Endothelial cell of hepatic sinusoid (primary cell): ENCODE measurements around the gene SLC16A12.
"Not testable (repeated sequence)": the region's sequence is repeated elsewhere in the genome, so short reads cannot be mapped to it uniquely, and the experiment has no call there.

Experiments used
- in situ Hi-C: cut with HindIII; loops from 2 replicates; pipeline ENCODE4 v1.10.0; 2017; ENCODE audit warnings: low sequenced_read_pairs

Gene SLC16A12

DNA sequence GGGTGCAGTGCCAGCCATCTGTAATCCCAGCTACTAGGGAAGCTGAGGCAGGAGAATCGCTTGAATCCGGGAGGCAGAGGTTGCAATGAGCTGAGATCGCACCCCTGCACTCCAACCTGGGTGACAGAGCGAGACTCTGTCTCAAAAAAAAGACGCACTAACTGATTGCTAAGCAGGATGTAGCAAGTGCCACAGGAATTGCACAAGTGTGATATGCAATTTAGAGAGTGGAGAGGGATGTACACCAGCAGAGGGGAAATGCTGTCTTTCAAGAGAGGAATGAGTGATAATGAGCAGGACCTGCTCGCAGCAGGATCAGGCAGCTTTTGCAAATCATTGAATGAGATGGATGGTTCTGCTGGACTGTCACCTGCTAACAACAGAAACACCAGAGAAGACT, 13.3 kb upstream of the SLC16A12 start:
- in situ Hi-C loops = no loop called here

DNA sequence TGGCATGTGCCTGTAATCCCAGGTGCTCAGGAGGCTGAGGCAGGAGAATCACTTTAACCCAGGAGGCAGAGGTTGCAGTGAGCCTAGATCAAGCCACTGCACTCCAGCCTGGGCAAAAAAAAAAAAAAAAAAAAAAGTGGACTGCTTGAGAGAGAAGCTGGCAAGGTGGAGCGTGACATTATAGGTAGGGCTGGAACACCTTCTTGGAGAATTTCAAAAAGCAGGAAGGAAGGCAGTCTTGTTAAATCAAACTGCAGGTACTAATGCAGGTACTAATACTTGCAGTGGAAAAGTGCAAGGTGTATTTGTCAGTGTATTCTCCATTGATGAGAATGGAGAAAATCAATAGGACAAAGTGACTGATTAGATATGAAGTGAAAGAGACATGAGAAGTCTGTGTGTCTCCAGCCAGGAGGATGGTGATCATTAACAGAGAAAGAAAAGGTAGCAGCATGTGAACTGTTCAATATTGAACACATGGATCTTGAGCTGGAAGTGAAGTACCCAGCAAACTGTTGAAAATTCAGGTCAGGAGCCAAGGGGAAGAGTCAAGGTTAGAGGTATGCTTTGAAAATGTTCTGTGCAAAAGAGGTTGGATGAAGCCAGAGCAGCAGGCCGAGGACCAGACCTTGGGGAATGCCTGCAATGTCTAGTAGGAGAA, 12.6 kb upstream of the SLC16A12 start:
- in situ Hi-C loops = no loop called here

- in situ Hi-C loops = not testable (repeated sequence)
Measured at GRCh38 chr10:89546651-89547050, 11.3 kb upstream of the SLC16A12 start.

DNA sequence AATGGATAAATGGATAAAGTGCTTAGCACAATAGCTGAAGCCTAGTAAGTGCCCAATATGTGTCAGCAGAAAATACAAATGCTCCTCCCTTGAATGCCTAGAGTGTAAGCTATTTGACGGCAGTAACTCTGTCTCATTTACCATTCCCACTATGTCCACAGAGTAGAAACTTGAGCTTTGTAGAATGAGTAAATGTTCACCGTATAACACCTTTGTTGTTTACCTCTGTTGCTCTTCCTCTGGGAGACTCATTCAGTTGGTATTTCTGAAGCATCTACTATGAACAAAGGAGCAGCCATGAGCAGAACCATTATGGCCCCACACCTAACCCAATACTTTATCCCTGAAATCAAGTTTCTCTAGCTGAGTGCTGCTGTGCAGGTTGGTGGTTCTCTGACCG, 8.4 kb upstream of the SLC16A12 start:
- in situ Hi-C loops = no loop called here

GRCh38 chr10:89540420-89540949, 5.1 kb upstream of the SLC16A12 start:
- in situ Hi-C loops = no loop called here

DNA sequence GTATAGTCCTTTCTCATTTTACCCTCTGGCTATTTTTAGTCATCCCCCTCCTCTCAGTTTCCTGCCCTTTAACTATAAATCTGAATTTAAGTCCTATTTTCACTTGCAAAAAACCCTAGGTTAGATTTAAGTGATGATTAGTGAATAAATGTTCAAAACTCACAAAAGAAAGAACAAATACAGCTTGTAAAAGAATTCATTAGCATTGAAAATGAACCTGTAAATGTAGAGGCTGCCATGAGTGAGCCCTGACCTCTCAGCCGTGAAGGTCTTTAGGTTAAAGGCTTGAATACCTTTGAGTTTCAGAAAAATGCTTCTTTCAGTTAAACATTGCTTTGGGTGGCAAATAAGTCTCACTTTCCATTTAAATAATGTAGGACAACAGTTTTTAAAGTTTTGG, 2.0 kb upstream of the SLC16A12 start:
- in situ Hi-C loops = no loop called here

GRCh38 chr10:89536013-89536354, 590 bp upstream of the SLC16A12 start:
- in situ Hi-C loops = no loop called here

- in situ Hi-C loops = no loop called here
Measured at GRCh38 chr10:89534826-89535166, 598 bp downstream of the SLC16A12 start.

- in situ Hi-C loops = no loop called here
Measured at GRCh38 chr10:89532476-89532875, 2.9 kb downstream of the SLC16A12 start.

DNA sequence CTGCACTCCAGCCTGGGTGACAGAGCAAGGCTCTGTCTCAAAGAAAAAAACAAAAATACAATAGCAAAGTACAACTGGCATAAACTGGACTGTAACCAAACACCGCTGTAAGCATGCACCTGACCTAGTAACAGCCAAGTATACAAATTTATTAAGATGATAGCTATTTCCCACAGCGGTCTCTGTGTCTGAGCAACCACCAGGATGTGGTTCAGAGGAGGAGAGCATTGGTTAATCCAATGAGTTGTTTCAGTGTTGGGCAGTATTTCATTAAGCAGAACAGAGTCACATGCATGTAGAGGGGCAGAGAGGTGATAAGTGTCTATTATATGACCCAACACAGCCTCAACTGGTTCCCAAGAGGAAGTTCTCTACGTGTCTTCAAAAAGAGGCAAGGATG, 4.0 kb downstream of the SLC16A12 start:
- in situ Hi-C loops = no loop called here

DNA sequence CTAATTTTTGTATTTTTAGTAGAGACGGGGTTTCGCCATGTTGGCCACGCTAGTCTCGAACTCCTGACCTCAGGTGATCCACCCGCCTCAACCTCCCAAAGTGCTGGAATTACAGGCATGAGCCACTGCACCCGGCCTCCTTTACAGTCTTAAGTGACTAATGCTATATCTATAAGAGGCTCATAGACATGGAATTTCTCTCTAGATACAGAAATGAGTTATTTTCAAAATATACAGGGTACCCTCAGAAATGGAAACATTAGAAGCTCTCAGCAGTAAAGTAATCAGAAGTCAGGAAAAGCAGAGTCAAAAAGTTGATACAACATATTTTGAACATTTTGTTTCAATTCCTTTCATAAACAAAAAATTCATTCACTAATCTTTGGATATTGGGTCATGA, 5.7 kb downstream of the SLC16A12 start:
- in situ Hi-C loops = not testable (repeated sequence)

DNA sequence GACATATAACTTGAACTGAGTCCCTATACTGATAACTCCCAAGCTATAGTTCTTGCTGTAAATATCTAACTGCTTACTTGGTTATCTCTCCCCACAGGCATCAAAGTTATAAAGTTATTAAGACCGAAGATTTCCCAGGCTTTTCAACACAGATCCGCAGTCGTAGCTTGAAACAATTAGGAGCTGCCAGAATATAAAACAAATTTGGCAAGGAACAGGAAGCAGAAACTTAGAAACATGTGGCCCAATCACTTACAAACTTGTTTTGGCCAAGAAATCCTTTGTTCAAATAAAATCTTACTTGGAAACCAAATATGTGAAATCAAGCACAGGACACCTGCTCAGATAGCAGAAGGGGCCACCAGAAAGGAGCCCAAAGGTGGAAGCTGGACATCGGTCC, 9.0 kb downstream of the SLC16A12 start:
- in situ Hi-C loops = no loop called here

DNA sequence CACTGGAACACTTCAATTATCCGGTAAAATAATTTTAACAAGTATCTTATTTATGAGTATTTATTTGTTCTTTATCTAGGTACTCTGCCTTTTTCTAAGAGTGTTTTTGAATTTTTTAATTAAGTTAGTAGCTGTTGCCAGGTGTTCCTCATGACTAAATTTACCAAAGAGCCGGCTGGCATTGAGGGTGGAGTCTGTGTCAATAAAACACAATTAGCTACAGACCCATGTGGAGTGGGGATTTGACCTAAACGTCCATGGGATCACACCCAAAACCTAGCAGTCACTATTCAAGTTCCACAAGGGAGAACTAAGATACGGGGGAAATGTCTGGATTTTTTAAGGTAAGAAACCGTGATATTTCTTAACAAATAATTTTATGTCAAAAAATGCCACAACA, 9.8 kb downstream of the SLC16A12 start:
- in situ Hi-C loops = no loop called here

GRCh38 chr10:89524279-89524678, 11.1 kb downstream of the SLC16A12 start:
- in situ Hi-C loops = no loop called here

- in situ Hi-C loops = no loop called here
Measured at GRCh38 chr10:89523274-89523673, 12.1 kb downstream of the SLC16A12 start.

- in situ Hi-C loops = no loop called here
Measured at GRCh38 chr10:89522463-89522862, 12.9 kb downstream of the SLC16A12 start.

DNA sequence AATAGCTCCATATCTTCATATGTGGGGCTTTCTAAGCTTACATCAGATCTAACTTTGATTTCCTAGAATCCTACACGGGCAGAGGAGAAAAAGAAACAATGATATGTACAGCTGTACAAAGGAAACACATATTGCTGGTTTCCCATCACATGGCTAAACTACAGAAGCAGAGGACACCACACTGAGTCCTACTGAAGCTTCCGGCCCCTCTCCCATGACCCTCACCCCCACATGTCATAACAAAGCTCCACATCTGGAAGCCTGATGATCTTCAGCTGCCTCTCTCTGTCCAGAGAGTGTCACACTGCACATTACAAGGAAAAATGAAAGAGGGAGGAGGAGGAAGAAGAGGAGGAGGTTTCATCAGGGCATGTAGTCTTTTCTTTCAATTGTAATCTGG, 14.0 kb downstream of the SLC16A12 start:
- in situ Hi-C loops = no loop called here

GRCh38 chr10:89520706-89521105, 14.7 kb downstream of the SLC16A12 start:
- in situ Hi-C loops = no loop called here

DNA sequence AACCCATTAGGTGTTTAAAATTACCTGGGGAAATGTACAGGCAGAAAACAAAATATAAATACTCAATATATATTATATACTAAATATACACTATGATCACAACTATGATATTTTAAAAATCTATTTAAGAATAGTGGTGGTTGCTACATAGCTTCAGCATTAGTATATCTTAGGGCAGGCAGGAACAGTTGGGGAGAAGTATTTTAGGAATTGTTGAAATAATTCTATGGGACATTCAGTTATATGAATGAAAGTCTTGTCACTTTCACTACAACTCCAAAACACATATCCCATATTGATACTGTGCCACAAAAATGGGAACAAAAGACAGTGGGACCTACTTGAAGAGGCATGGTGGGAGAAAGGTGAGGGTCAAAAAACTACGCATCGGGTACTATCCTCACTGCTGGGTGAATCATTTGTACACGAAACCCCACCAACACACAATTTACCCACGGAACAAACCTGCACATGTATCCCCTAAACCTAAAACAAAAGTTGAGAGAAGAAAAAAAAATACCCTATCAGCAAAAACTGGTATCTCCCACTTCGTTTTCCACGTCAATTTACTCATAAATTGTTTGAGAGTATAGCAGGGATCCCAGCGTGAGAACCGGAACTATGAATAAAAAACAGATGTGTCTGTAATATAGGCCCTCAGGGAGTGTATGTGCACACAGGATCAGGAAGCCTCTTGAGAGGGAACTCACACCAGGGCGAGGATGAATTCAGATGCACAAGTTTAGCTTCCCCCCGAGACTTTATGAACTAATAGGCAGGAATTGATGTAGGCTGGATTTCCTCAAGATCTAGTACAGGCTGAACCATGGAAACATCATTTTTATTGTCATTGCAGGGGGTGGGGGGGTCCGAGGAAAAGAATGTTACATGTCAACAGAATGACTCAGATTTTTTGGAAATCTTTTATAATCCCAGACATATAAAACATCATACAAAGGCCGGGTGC, 16.2 kb downstream of the SLC16A12 start:
- in situ Hi-C loops = no loop called here

- in situ Hi-C loops = no loop called here
Measured at GRCh38 chr10:89518108-89518507, 17.3 kb downstream of the SLC16A12 start.

DNA sequence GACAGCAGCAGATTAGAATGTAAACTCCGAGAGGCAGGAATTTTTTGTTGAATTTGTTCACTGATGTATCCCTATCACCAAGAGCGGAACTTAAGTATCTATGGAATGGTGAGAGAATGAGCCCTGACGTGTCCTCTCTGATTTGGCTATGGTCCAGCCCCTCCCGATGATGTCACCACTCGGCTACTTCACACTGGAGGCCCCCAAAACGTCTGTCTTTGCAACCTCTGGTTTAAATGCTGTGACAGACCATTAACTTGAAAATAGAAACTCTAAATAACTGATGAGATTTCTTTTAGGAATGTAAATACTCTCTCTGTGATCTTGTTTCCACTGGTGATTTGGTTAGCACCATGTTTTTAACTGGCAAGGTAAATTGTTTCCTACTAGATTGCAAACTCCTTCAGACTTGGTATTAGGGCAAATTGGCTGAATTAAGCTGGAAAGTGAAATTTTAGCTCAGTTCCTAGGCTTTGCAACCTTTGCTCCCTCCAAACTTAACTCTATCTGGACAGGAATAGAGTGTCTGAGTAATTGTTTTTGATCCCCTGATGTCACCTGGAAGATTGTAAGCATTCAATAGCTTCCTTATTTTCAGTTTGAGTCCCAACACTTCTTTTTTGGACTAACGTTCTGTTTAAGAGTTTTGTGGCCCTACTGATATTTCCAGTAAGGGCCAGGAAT, 19.1 kb downstream of the SLC16A12 start:
- in situ Hi-C loops = no loop called here
